Erythroblast (primary cell): ENCODE data around the gene BTG3.
A peak's percentile ranks its signal among the peaks of the same experiment; 100 is the strongest.

Experiments used
- DNase-seq, 2 experiments: peaks; one replicate each; lab custom pipeline; 2025; lab: John Stamatoyannopoulos, UW
- GATA1 ChIP-seq: IDR thresholded peaks from 2 replicates; pipeline ENCODE4 v1.6.1; 2011; ENCODE audit warnings: low read depth, mild to moderate bottlenecking, control low read depth, low read length, moderate library complexity
- POLR2A ChIP-seq: IDR thresholded peaks from 2 replicates; pipeline ENCODE4 v1.6.1; 2011; ENCODE audit warnings: mild to moderate bottlenecking, low read length

Gene BTG3

DNA sequence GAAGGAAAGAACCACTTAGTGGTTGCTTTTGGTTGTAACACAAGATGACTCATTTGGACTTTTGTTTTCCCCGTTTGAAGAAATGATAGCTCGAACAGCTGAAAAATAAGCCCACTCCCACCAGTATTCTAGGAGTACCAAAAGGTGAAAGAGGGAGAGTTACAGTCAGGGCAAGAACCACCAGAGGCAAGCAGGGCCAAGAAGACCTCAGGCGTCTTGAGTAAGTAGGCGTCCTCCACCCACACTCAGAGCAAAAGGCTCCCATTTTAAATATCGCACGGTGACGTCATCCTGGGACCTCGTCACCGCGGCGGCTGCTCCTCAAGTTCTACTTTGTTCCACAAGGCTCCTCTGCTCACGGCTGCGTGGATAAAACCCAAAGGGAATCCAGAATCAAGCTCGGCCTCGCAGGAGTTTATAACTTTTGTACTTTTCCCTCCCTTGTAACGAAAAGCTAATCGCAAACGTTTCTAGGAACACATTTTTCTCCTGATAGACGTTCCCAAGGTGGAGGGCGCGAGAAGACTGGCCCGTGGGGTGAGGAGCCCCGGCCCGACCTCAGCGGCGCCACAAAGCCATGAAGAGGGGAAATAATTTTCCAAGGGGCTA lies 1.2 kb downstream of the BTG3 start:
- DNase-seq = peak; percentile 93 to 96
- TF ChIP-seq GATA1 (no peak), POLR2A (peak; percentile 84)

DNA sequence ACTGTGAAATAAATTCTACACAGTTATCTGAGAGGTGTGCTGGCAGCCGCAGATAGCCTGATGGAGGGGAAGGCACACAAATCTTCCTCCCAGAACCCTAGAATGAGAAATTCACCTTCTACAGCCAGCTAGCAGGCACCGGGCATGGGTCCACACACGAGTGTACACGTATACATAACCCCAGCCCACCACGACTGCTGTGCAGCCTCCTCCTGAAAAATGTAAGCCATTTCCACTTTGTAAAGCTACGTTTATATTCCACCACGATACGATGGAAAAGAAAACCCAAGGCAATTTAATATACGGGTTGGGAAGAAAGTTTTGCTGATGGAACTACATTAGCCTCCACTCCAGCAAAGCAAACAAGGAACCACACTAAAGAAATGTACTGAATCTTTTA lies 1.8 kb downstream of the BTG3 start:
- no peak for TF ChIP-seq POLR2A
- TF ChIP-seq GATA1 = no peak
- DNase-seq = peak; percentile 37 to 65

DNA sequence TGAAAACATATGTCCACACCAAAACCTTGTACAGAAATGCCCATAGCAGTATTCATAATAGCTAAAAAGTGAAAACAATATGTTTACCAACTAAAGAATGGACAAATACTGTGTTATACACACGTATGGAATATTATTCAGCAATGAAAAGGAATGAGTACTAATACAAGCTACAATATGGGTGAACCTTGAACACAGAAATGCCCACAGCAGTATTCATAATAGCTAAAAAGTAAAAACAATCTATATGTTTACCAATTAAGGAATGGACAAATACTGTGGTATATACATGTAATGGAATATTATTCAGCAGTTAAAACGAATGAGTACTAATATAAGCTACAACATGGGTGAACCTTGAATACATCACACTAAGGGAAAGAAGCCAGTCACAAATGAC lies 3.0 kb downstream of the BTG3 start:
- DNase-seq = no peak
- TF ChIP-seq POLR2A (no peak), GATA1 (no peak)

DNA sequence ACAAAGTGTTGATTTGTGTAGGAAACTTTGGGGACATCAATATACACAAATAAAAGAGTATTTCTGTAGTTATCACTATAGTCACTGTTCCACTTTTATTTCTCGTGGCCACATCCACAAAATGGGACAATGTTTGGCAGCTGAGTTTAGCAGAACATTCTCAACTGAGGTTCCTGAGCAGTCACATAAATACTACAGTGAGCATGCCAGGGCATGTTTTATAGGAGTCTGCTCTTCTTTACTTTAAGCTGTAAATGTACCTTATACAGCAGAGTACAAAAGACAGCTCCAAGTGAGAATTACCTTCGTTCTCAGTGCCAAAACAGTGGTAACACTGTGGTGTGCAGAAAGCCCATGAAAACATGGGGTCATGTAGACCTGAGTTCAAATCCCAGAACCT lies 5.0 kb downstream of the BTG3 start:
- no peak for DNase-seq
- TF ChIP-seq GATA1 (no peak), POLR2A (no peak)

DNA sequence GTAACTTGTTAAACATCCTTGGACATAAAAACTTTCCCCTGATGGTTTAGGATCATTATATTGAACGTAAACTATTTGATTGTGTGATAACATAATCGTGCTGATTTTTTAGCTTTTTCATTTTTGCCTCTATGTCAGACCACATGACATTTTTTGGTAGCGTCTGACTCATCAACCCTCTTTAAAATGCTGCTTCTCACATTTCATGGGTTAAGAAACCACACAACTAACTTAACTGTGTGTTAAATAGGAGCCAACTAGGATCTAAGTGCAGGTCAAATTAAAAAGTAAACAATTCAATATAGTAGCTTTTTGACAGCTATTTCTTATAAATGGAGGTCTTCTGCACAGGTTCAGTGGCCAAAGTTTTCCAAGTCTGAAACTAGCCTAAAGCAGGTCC lies 9.8 kb downstream of the BTG3 start:
- TF ChIP-seq GATA1 (no peak), POLR2A (no peak)
- DNase-seq = no peak

DNA sequence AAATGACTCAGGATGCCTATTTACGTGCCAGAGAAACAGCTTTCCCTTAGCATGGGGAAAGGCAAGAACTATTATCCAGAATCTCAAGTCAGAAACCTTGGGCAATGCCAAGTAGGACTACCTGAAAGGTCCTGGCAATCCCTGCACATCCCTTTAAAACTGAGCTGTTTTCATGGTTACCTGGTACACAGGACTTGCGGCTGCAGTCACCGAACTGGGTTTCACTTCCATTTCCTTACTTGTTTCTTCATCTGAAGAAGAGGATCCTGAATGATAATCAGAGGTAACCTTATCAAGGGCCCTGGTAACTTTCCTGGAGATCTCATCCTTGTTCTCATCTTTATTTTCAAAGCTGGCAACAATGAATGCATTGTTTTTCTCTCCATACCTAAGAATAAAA lies 14.3 kb downstream of the BTG3 start:
- no peak for TF ChIP-seq POLR2A
- DNase-seq = no peak

DNA sequence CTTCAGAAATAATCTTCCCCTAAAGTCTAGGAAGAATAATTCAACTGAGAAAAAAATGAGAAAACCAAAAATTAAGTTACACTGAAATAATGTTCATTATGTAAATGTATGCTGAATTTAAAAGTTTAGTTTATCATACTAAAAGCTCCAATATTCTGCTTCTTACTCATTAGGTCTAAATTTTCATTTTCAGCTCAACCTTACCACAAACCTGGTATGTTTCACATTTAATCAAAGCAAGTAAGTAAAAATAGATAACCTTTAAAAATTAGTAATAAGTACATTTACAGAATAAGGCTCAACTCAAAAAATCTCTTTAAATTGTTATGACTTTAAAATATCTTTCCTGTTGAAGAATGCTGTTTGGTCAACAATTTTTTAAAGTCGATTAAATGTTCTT lies 15.0 kb downstream of the BTG3 start:
- no peak for TF ChIP-seq GATA1
- TF ChIP-seq POLR2A = no peak
- no peak for DNase-seq

DNA sequence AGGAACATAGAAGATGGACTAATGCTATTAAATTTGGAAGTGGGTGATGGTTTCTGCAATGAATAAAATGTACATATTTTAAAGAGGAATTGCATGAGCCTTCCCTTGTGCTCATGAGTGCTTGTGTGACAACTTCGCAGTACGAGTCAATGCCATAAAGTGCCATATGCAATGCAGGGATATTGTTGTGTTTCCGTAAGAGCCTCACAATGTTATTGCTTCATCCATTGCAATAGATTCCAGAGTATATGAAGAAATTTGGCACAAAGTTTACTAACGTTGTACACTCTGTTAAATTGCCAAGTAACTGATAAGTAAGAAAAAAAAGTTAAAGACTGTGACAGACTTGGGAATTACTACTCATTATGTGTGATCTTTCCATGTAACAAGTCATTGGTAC lies 22.3 kb downstream of the BTG3 start:
- no peak for TF ChIP-seq GATA1
- no peak for TF ChIP-seq POLR2A
- DNase-seq = peak; percentile 2 to 25

DNA sequence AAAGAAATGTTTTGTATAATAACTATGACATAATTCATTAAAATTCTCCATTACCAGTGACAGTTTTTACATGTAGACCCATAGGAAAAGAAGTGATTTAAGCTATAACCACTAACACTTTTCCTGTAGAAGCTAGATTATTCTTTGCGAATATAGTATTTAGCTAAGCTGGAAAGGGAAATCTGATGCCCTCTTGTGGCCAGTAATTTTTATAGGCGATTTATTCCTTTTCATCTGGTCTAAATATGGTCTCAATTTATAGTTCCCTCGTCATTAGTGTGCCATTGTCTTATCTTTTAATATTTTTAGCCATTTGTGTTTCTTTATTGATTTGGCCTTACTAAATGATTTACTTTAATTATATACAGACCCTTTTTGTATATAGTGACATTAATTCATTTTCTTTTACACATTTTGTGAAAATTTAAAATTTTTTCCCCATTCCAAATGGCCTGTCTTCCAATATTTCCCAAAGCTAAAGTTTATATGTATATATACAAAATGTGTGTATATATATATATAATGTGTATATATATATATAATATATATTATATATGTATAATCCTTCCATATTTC lies 26.7 kb downstream of the BTG3 start:
- peak; percentile 42 to 60 for DNase-seq
- TF ChIP-seq GATA1 = no peak

DNA sequence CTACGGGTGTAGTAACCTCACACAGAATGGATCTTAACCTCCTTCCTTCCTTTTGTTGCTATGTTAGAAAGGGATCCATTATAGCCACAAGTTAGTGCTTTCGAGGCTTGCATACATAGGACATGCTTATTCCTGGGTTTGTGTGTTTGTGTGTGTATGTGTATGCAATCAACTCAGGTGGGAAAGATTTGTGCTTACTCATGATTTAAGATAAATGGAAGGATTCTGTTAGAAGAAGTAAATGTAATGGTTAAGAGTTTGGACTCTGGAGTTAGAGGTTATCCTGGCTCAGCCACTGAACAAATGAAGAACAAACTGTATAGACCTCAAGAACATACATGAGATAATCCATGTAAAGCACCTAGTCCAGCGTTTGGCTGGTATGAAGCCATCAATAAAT lies 28.8 kb downstream of the BTG3 start:
- TF ChIP-seq GATA1 (no peak), POLR2A (no peak)
- no peak for DNase-seq

DNA sequence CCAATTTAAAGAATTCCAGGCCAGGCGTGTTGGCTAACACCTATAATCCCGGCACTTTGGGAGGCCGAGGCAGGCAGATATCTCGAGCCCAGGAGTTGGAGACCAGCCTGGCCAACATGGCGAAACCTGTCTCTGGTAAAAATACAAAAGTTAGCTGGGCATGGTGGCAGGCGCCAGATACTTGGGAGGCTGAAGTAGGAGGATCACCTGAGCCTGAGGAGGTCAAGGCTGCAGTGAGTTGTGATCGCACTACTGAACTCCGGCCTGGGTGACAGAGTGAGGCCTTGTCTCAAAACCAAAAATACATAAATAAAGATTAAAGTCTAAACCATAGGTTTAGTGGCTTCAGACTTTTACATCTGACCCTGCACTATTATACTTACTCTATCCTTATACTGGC lies 32.4 kb downstream of the BTG3 start:
- no peak for DNase-seq
- no peak for TF ChIP-seq GATA1
- TF ChIP-seq POLR2A = no peak

DNA sequence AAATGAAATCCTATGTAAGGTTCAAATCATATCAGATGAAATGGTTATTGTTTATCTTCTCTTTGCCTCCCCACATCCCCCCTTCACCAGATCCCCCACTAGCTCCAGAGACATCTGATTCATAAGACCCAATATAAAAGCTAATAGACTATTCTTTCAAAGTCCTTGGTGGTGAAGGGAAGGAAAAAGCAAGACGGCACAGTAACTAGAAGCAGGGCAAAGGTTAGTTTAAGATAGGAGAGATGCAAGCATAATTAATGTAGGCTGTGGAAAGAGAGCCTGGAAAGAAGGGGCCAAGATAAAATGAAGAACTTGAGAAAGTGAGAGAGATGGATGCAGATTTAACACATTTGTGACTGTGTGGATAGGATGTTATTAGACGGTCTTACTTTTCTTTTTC lies 33.8 kb downstream of the BTG3 start:
- TF ChIP-seq POLR2A = no peak
- TF ChIP-seq GATA1 = no peak
- no peak for DNase-seq

DNA sequence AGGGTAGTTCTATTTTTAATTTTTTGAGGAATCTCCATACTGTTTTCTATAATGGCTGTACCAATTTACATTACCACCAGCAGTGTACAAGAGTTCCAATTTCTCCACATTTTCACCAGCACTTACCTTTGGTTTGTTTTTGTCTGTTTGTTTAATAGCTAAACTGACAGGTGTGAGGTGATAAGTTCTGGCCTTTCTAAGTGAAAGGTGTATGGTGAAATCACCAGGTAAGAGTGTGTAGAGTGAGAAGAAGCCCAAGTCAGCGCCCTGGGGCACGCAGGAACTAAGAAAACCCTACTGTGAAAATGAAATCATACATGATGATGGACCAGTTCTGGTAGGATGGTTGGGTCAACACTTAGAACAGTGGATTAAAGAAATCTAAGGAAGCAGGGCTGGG lies 34.5 kb downstream of the BTG3 start:
- TF ChIP-seq GATA1 (no peak), POLR2A (no peak)
- DNase-seq = no peak

DNA sequence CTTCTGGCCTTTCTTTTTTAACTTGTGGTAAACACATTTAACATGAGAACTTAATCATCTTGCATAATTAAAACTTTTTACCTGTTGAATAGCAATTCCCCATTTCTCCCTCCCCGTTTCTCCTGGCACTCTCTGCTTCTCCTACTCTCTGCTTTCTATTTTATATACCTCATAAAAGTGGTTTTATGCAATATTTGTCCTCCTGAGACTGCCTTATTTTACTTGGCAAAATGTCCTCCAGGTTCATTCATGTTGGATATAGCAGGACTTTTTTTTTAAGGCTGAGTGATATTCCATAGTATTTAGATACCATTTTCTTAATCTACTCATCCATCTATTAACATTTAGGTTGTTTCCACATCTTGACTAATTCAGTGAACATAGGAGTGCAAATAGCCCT lies 35.0 kb downstream of the BTG3 start:
- TF ChIP-seq POLR2A (no peak), GATA1 (no peak)
- no peak for DNase-seq

DNA sequence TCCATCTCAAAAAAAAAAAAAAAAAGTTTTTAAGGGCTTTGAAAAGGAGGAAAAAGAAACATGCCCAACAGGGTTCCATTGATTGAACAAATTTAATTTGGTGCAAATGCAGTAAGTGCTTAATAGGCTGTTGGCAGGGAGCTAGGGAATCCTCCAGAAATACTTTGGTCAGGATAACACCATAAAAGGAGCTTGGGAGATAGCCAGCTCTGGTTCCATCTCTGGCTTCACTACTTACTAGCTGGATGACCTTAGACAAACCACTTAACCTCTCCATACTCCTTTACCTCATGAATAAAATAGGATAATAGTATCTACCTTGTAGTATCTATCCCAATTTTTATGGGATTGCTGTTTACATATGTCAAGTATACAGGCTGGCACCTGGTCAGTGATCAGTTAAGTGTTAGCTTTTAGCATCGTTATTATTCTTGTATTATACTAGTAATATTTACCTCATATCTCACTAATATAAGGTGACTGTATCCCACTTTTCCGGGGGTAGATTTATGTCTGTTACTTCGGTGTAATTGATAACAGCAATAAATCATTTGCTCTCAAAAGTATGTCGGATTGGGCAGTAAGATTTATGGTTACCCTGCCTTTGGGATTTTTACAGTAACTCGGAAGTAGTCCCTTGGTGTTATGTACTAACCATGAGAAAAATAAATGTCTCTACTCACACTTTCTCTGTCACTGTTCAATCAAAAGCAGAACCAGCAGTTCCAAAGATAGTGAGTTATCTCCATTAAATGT lies 36.4 kb downstream of the BTG3 start:
- TF ChIP-seq POLR2A (no peak), GATA1 (no peak)
- no peak for DNase-seq

DNA sequence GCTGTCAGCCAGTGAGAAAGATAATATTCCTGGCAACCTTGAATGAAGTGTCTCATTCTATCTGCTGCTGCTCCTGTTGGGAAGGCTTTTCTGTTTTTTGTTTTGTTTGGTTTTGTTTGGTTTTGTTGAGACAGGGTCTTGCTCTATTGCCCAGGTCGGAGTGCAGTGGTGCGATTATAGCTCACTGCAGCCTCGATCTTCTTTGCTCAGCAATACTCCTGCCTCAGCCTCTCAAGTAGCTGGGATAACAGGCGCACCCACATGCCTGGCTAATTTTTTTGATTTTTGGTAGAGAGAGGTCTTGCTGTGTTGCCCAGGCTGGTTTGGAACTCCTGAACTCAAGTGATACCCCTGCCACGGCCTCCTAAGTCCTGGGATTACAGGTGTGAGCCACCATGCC lies 37.6 kb downstream of the BTG3 start:
- no peak for DNase-seq
- TF ChIP-seq GATA1 (no peak), POLR2A (no peak)
